Gastroesophageal sphincter (tissue), 4 donors: Measurements from ENCODE around the gene DUSP3. TPM values are rescaled to one million over a fixed set of nuclear protein-coding genes. Genes with fewer than 3 reads are reported as not detected.

Source experiments
- ATAC-seq: fragments of 150-250 bp; one replicate; pipeline ENCODE4 v1.9.1; 2016; ENCODE audit warnings: mild to moderate bottlenecking, moderate library complexity
- H3K27ac ChIP-seq, 4 donors: fragments of 200-600 bp; sonication (generic) in 3 of 4; 1 replicate in 3 of 4; 2 replicates in 1 of 4; pipeline ENCODE4 v1.5.1; 2016 to 2019
- H3K27me3 ChIP-seq: fragments of 200-600 bp; sonication (generic); one replicate; pipeline ENCODE4 v1.5.1; 2019
- H3K36me3 ChIP-seq, 2 donors: fragments of 200-600 bp; sonication (generic); one replicate each; pipeline ENCODE4 v1.5.1; 2019; ENCODE audit warnings: control low read depth in 1 of 2
- H3K4me1 ChIP-seq, 3 donors: fragments of 200-600 bp; sonication (generic); 1 replicate in 2 of 3; 2 replicates in 1 of 3; pipeline ENCODE4 v1.5.1; 2016 to 2019; ENCODE audit warnings: control low read depth in 2 of 3
- H3K4me3 ChIP-seq, 2 donors: fragments of 200-600 bp; sonication (generic); one replicate each; pipeline ENCODE4 v1.5.1; 2019; ENCODE audit warnings: mild to moderate bottlenecking in 1 of 2, moderate library complexity in 1 of 2
- H3K9me3 ChIP-seq, 3 donors: fragments of 200-600 bp; sonication (generic); one replicate each; pipeline ENCODE4 v1.5.1; 2017 to 2019; ENCODE audit warnings: control low read depth in 2 of 3
- CTCF ChIP-seq, 4 experiments: fragments of 200-600 bp in 2 of 4; fragments of 450-650 bp in 2 of 4; sonication (generic) in 1 of 4; IDR thresholded peaks; one replicate each; pipeline ENCODE4 v1.5.1; 2017 to 2019; ENCODE audit warnings: antibody characterized with exemption in 4 of 4, mild to moderate bottlenecking in 2 of 4, moderate library complexity in 2 of 4
- EP300 ChIP-seq: sonication (generic); formaldehyde crosslinking; IDR thresholded peaks from one replicate; pipeline ENCODE4 v1.6.1; 2017; ENCODE audit warnings: antibody characterized with exemption, mild to moderate bottlenecking
- POLR2A ChIP-seq, 2 donors: fragments of 450-650 bp; IDR thresholded peaks; one replicate each; pipeline ENCODE4 v1.6.1; 2017; ENCODE audit warnings: antibody characterized with exemption in 2 of 2, mild to moderate bottlenecking in 2 of 2, moderate library complexity in 1 of 2
- POLR2AphosphoS5 ChIP-seq: sonication (generic); formaldehyde crosslinking; IDR thresholded peaks from one replicate; pipeline ENCODE4 v1.6.1; 2017; ENCODE audit warnings: antibody characterized with exemption
- WGBS, 2 donors: methylation state at CpG; one replicate each; pipeline ENCODE4 v1.1.5; 2018; ENCODE audit warnings: low coverage in 1 of 2; 5-methylcytosine and 5-hydroxymethylcytosine counted together
- total RNA-seq, 4 donors: library from RNA; depleted of rRNA; stranded (reverse); fragments of >200 nt; gene quantifications; one replicate each; pipeline ENCODE4 v1.1.0, GENCODE V29; 2016

The DUSP3 gene
- total RNA-seq, 4 donors from 2014 or later = 127 to 228 (median 154) TPM

GRCh38 chr17:43750153-43750552, 28.6 kb downstream of the DUSP3 start:
- 70 to 74% methylated on average over 4 to 5 of the region's 5 CpGs for WGBS, 2 donors
- no peak overlapping the region for H3K27ac ChIP-seq

DNA sequence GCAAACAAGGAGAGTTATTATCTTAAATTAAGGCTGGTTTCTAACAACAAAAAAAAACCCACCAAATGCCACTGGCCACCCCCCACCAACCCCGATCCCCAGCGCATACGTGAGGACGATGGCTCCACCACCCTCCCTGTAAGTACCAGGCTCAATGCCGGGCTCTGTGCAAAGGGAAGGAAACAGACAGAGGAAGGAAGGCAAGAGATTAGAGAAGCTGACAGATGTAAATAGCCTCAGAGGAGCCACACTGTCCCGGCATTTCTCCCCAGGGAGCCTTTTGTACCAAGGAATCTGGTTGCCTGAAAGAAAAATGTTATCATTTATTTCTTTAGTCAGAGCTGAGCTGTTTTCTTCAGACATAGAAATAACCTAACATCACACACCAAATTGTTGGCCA, 33.2 kb downstream of the DUSP3 start:
- H3K4me3 ChIP-seq = no peak overlapping the region
- TF ChIP-seq POLR2AphosphoS5 (no peak), EP300 (no peak), POLR2A (IDR thresholded peaks at IDR 0.05) (no peak), CTCF (IDR thresholded peaks at IDR 0.05) (no peak)
- H3K9me3 ChIP-seq = no peaks in the 10 kb centered on the region
- H3K36me3 ChIP-seq = no peaks in the 10 kb centered on the region
- no peak for ATAC-seq
- peaks cover 41% of the 10 kb centered on the region for H3K27me3 ChIP-seq
- WGBS, 2 donors = 2 to 27% methylated on average over 4 to 6 of the region's 6 CpGs
- no peaks in the 10 kb centered on the region for H3K4me1 ChIP-seq
- H3K27ac ChIP-seq = no peak overlapping the region

More at GRCh38 chr17:43750153-43750552, 28.6 kb downstream of the DUSP3 start:
- Histone ChIP-seq H3K27me3 (peaks cover 44% of the 10 kb centered on the region), H3K4me3 (no peak overlapping the region), H3K36me3 (no peaks in the 10 kb centered on the region), H3K9me3 (no peaks in the 10 kb centered on the region), H3K4me1 (peaks cover 0 to 4% (median under 1%) of the 10 kb centered on the region in 3 donors)
- TF ChIP-seq CTCF (IDR thresholded peaks at IDR 0.05) (no peak), POLR2AphosphoS5 (no peak)
- ATAC-seq = no peak

- H3K36me3 ChIP-seq = no peaks in the 10 kb centered on the region
- no peak overlapping the region for H3K4me3 ChIP-seq
- peaks cover 27% of the 10 kb centered on the region for H3K27me3 ChIP-seq
- no peak overlapping the region for H3K27ac ChIP-seq
- no peak for TF ChIP-seq POLR2A (IDR thresholded peaks at IDR 0.05)
- no peak for TF ChIP-seq CTCF (IDR thresholded peaks at IDR 0.05)
- no peak for TF ChIP-seq POLR2AphosphoS5
- TF ChIP-seq EP300 = no peak
- 88 to 100% methylated on average over 2 to 3 of the region's 5 CpGs for WGBS, 2 donors
- H3K9me3 ChIP-seq = no peaks in the 10 kb centered on the region
- H3K4me1 ChIP-seq = no peaks in the 10 kb centered on the region
- ATAC-seq = no peak
These were observed 37.1 kb downstream of the DUSP3 start for GRCh38 chr17:43741636-43742035.

DNA sequence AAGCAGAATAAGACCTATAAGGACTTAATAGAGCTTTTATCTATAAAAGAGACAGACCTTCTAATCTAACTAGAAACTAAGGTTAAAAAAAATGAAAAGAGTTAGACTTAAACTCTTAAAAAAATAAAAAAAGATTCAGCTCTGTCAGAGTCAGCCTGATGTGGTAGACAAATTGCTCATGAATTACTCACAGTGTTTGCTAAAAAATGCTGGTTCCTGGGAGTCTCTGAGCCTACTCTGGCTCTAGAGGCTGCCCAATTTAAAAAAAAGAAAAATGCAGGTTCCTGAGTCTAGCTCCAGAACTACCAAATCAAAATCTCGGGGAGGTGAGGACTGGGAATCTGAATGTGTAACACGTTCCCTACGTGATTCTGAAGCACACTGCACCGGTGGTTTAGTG, 38.2 kb downstream of the DUSP3 start:
- Histone ChIP-seq H3K36me3 (no peaks in the 10 kb centered on the region), H3K9me3 (no peaks in the 10 kb centered on the region), H3K4me1 (no peaks in the 10 kb centered on the region), H3K4me3 (no peak overlapping the region), H3K27ac (no peak overlapping the region), H3K27me3 (peaks cover 22% of the 10 kb centered on the region)
- 78% methylated on average over 4 of the region's 4 CpGs; no CpG with 5 or more reads in 1 of the 2 donors for WGBS, 2 donors
- no peak for ATAC-seq
- TF ChIP-seq POLR2A (IDR thresholded peaks at IDR 0.05) (no peak), CTCF (IDR thresholded peaks at IDR 0.05) (no peak), EP300 (no peak), POLR2AphosphoS5 (no peak)

GRCh38 chr17:43737722-43738121, 41.1 kb downstream of the DUSP3 start:
- ATAC-seq = no peak
- H3K4me1 ChIP-seq = no peaks in the 10 kb centered on the region
- no peak for TF ChIP-seq EP300
- no peak for TF ChIP-seq POLR2AphosphoS5
- no peak for TF ChIP-seq CTCF (IDR thresholded peaks at IDR 0.05)
- no peak for TF ChIP-seq POLR2A (IDR thresholded peaks at IDR 0.05)
- no peak overlapping the region for H3K4me3 ChIP-seq
- peaks cover 8% of the 10 kb centered on the region for H3K27me3 ChIP-seq
- no peaks in the 10 kb centered on the region for H3K9me3 ChIP-seq
- H3K27ac ChIP-seq = no peak overlapping the region
- 68 to 89% methylated on average over 2 of the region's 2 CpGs for WGBS, 2 donors
- H3K36me3 ChIP-seq = no peaks in the 10 kb centered on the region
